NCI-H1105 treated with DMSO at 0.1 percent for 48 hours (cell line): ENCODE results near the gene FGF21.
A peak's percentile ranks its signal among the peaks of the same experiment; 100 is the strongest.
"Not testable (repeated sequence)": the region's sequence is repeated elsewhere in the genome, so short reads cannot be mapped to it uniquely, and the experiment has no call there.

Source experiments
- DNase-seq: peaks from one replicate; lab custom pipeline; 2025; lab: John Stamatoyannopoulos, UW

The FGF21 gene

DNA sequence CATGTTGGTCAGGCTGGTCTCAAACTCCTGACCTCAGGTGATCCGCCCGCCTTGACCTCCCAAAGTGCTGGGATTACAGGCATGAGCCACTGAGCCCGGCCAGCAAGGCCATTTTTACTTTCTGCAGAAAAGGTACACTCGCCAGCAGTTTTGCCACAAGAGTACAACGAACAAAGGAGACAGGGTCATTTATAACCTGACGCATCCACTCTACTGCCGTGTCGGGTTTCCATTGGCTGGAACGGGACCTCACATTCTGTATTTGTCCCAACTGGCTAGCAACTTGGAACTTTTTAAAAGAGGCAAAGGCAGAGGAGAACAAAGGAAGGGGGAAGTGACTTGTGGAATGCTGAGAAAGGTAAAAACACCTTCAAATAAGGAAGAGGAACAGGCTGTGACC lies 32.0 kb downstream of the FGF21 start:
- not testable (repeated sequence) for DNase-seq

DNA sequence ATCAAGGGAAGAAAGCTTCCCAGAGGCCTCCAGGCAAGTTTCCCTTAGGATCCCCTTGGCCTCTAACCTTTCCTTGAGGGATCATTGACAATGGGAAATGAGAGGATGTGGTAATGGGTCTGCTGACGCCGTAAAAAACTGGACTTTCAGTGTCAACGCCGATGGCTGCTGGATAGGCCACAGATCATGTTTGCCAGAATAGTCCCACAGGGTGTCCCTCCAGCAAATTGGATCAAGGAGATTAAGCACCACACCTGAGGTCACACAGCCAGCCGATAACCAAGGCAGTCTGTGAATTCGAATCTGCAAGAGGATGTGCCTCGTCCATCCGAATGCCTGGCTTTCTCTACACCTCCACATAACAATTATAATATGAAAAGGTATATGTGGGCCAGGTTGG lies 37.9 kb downstream of the FGF21 start:
- DNase-seq: no peak

DNA sequence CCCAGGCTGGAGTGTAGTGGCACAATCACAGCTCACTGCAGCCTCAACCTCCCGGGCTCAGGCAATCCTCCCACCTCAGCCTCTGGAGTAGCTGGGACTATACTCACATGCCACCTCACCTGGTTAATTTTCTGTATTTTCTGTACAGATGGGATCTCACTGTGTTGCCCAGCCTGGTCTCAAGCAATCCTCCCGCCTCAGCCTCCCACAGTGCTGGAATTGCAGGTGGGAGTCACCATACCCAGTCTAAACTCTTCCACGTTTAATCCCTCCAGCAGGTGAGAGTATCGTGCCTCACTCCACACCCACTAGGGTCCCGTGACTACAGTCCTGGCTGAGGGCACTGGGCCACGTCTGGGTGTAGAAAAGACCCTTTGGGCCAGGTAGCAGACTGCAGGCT lies 39.0 kb downstream of the FGF21 start:
- DNase-seq: no peak

DNA sequence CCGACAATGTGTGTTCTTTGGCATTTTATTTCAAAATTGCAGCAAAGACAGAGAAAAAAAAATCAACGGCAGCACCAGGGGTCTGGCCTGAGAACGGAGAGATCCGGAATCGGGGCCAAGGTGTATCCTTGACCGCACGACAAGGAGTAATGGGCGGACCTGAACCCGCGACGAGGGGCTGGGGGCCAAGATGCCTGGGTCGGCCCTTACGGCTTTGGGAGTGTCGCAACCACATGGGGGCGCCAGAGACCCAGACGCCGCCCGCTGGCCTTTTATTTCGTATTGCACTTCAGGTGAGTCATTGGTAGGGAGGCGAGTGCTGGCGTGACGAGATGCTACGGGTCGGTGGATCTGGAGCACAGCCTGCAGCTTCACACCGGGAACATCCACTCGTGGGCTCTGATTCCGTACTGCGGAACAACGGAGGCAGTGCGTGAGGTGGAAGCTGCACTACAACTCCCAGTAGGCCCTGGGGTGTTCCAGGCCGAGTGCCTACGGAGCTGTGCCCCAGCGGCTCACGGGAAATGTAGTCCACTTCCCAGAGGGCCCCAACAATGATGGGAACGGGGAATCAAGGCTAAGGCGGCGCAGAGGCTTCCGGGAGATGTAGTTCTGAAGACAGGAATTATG lies 39.8 kb downstream of the FGF21 start:
- peak; percentile 95 for DNase-seq

DNA sequence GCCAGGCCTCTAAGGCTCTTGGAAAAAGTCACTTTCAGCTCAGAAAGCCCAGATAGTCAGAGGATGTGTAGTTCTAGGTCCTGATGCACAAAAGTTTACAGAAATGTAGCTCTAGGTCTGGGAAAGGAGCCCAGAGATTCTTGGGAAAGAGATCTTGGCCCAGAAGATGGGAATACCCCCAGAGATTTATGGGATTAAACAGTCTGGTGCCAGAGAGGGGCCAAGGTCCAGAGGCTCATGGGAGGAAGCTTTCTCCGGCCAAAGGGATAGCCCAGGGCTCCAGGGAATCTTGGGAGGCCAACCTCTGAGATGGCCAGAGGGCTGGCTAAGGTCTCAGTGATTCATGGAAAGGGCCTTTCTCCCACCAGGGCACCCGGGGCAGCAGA lies 40.4 kb downstream of the FGF21 start:
- no peak for DNase-seq

DNA sequence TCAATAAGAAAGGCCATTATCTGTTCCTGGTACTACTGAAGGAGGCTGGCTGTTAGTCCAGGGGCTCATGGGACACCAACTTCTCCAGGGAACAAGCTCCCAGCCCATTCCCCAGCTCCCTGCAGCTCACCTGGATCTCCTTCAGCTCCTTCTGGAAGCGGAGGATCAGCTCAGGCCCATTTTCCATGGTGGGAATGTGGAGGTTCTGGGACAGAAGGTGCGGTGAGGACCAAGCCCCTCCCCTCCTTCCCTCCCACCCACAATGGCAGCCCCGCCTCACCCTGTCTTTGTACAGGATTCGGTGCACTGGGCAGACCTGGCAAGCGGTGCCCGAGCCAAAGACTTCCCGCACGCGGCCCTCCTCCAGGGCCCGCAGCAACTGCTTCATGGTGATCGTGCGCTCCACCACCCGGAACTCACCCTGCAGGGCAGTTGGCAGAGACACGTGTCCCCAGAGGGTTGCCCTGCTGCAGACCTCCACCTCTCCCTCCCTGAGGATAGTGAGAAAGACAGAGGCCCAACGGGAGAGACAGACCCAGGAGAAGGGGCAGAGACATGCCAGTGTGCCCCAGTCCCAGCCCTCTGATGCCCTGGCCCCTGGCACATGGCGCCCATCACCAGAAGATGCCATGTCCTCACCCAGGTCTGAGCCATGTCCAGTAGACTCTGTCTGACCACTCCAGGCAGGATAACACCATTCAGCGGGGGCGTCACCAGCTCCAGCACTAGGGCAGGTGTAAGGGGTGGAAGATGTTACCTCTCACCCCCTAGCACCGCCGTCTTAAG lies 41.2 kb downstream of the FGF21 start:
- no peak for DNase-seq

DNA sequence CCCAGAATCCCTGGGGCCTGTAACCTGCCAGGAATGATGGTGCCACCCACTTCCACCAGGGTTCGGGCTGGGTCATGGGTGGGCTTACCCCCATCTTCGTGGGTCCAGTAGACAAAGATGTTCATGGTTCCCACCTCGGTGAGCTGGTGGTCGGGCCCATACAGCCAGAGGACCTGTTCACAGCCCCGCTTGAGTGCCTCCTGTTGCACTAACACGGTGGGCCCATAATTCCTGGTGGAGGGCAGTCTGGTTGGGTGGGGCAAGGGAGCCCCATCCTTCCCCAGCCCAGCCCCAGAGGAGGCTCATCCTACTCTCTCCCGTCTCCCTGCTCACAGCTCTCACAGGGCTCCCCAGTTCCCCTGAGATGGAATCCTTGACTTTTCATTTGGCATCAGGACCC lies 41.8 kb downstream of the FGF21 start:
- DNase-seq: no peak

DNA sequence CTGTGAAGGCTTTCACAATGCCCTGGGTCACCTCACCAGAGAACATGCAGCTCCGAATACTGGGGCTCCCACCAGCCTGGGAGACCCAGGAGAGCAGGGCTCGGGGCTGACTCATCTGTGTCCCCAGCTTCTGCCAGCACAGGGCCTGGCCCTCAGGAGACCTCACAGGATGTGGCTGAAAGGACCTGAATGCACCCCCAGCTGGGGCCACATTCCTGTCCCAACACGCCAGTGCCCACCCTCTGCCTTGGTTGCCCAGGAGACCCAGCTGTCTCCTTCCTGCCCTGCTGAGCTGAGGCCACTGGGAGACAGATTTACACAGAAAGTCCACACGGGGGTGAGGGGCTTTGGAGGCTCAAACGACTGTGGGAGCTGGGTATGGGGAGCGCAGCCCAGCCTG lies 43.6 kb downstream of the FGF21 start:
- no peak for DNase-seq

DNA sequence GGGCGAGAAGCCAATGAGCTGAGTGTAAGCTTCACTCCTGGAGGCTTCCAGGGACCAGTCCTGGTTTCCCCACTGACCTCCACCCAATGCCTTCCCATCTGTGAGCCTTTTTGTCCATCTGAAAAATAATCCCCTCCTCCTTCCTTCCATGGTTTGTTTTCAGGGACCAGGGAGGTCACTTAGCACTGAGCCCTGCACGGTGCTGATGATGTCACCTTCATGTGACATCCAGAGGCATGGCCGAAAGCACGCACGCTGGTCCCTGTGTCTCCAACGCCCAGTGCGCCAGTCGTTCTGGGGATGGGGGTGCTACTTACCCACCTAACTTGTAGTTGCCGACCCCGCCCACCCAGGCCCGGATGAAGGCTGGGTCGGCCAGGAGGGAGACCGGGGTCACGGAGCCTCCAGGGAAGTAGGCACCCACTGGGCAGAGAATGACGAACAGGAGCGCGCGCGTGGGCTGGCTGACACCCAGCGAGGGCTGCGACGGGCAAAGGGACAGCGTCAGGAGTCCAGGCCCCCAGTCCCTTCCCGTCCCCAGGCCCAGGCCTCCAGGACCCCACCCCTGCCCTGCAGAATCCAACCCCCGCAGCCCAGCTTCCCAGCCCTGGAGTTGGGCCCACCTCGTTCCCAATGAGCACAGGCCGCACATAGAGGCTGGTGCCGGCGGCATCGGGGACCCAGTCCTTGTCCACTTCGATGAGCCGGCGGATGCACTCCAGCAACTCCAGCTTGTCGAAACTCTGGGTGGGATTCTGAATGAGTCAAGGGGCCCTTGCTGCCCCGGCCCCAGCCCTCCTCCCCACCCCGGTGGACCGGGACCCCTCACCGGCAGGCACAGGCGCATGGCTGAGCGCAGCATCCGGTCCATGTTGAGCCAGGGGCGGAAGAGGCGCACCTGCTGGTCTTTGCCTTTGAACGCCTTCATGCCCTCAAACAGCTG lies 44.3 kb downstream of the FGF21 start:
- no peak for DNase-seq

DNA sequence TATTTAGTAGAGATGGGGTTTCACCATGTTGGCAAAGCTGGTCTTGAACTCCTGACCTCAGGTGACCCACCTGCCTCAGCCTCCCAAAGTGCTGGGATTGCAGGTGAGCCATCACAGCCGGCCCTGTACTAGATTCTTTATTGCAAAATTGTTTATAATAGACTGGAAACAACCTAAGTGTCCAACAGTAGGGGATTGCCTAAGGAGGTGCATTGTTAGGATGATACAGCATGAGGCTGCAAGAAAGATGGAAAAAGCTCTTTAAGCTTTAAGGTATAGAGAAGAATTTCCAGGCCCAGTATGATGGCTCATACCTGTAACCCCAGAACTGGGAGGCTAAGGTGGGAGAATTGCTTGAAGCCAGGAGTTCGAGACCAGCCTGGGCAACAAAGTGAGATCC lies 47.3 kb downstream of the FGF21 start:
- no peak for DNase-seq

DNA sequence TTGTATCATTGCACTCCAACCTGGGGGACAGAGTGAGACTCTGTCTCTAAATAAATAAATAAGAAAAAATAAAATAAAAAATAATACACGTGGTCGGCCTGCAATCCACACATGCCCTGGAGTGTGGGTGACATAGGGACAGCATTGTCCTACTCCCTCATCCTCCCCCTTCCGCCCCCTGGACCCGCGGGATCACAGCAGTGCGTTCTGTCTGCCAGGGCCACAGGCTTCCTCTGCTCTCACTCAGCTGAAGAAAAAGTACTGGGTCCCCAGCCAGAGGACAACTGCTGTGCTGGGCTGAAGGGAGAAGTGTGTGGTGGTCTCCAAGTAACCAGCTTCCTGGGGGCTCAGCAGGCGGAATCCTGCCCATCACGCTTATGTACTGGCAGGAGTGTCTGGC lies 49.2 kb downstream of the FGF21 start:
- DNase-seq: no peak

DNA sequence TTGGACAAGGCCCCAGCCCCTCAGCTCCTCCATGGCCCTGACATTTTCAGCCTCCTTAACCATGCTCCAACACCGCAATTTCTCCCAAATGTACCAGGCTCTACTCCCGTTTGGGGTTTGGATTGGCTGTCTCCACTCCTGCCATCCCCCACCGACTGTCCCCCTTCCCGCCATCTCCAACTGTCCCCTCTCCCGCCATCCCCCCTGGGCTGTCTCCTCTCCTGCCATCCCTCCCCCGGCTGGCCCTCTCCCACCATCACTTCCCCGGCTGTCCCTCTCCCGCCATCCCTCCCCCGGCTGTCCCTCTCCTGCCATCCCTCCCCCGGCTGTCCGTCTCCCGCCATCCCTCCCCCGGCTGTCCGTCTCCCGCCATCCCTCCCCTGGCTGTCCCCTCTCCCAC lies 50.1 kb downstream of the FGF21 start:
- DNase-seq: no peak

DNA sequence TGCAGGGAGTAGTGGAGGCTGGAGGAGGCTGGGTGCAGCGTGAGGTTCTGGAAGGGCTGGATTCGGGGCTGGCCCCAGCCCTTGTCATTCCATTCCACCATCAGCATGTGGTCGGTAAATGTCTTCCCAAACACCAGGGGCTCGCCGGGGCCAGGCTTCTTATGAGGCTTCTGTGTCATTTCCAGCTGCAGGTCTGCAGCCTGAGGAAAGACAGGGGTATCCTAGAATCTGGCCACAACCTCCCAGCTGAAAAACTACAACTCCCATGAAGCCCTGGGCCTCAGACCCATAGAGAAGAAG lies 51.1 kb downstream of the FGF21 start:
- no peak for DNase-seq

DNA sequence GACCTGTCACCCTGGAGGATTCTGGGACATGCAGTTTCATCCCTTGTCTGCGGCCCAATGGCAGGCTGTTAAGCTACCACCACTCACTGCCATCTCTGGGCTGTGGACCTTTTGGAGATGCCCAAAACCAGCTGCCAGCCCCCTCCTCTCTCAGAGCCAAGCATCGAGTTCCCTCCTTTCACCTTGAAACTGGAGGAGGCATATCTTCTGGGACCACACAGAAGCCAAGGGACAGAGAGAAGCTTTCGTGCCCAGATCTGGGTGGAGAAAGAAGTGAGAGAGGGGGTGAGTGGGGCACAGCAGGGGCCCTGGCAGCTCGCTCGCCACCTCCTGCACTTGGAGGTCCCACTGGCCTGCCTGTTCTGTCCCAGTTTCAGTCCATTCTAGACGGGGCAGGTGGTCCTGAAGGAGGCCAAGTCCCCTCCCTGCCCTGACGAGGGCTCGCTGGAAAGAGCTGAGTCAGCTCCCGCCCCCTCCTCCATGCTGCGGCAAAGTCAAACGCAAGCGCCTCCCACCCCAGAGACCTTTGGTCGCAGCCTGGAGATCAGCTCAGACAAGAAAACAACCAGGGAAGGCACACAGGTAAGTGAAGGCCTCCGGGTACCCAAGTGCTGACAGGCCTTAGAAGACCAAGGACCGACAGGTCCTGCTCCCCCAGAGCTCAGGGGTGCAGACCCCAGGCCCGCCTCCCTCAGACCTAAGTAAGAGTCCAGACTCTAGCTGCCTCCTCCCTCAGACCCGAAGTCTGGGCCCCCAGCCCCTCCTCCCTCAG lies 51.7 kb downstream of the FGF21 start:
- DNase-seq: peak; percentile 5

DNA sequence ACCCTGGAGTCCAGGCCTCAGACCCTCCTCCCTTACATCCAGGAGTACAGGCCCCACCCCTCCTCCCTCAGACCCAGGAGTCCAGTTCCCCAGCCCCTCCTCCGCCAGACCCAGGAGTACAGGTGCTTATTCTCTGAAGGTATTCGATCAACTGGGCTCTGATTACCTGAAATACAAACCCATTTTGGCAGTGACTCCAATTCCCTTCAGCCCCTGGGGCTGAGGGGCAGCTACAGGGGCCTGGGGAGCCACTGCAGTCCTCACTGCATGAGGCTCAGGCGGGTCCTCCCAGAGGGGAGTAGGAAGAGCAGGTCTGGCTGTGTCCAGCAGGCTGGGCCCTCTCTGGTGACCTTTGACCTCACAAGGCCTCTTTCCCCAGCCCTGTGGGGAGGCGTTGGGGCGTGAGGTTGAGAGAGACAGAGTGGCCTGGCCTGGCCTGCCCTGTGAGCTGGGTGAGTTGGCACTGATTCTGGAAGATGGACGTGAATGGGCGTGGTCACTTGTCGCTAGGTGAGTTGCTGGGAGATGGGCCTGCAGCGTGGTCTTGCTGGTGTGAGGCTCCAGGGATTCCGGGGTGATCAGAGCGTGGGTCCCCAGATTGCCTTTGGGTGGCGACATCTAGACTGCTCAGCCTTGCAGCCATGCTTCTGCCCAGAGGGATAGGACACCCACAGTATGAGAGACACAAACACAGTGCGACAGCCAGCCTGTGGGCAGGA lies 52.4 kb downstream of the FGF21 start:
- no peak for DNase-seq
